Measurements from ENCODE around the gene TLE5.

TLE5 gene

GRCh38 chr19:3028305-3029064 is 33.8 kb downstream of the TLE5 start:
- peaks cover 1% of the 10 kb centered on the region; the same call in 1 of the 2 replicates for H3K27me3 ChIP-seq (replicated peaks; ENCODE audit: control insufficient read depth, insufficient read depth, low read length)
- no peak for TF ChIP-seq CTCF (IDR thresholded peaks at IDR 0.05; ENCODE audit: insufficient read depth, low read length, poor library complexity, severe bottlenecking)
- no peak for DNase-seq (ENCODE audit: extremely low read depth, insufficient read length)
- peak overlapping the region; percentile 42 for H3K4me3 ChIP-seq (replicated peaks; ENCODE audit: low read depth, low read length)
- no peaks in the 10 kb centered on the region for H3K36me3 ChIP-seq (ENCODE audit: control insufficient read depth, insufficient read depth, low read length)

GRCh38 chr19:3027981-3028304 is 34.4 kb downstream of the TLE5 start:
- Histone ChIP-seq H3K36me3 (ENCODE audit: control insufficient read depth, insufficient read depth, low read length) (no peaks in the 10 kb centered on the region), H3K4me3 (replicated peaks; ENCODE audit: low read depth, low read length) (no peak overlapping the region), H3K27me3 (replicated peaks; ENCODE audit: control insufficient read depth, insufficient read depth, low read length) (peaks cover 1% of the 10 kb centered on the region; the same call in 1 of the 2 replicates)
- DNase-seq (ENCODE audit: extremely low read depth, insufficient read length), result no peak
- TF ChIP-seq CTCF (IDR thresholded peaks at IDR 0.05; ENCODE audit: insufficient read depth, low read length, poor library complexity, severe bottlenecking), result no peak

GRCh38 chr19:3027292-3027691 is 35.0 kb downstream of the TLE5 start:
- TF ChIP-seq CTCF (IDR thresholded peaks at IDR 0.05; ENCODE audit: insufficient read depth, low read length, poor library complexity, severe bottlenecking), result no peak
- no peak for DNase-seq (ENCODE audit: extremely low read depth, insufficient read length)
- no peak overlapping the region for H3K4me3 ChIP-seq (replicated peaks; ENCODE audit: low read depth, low read length)
- H3K36me3 ChIP-seq (ENCODE audit: control insufficient read depth, insufficient read depth, low read length), result no peaks in the 10 kb centered on the region
- peaks cover 1% of the 10 kb centered on the region; the same call in 1 of the 2 replicates for H3K27me3 ChIP-seq (replicated peaks; ENCODE audit: control insufficient read depth, insufficient read depth, low read length)

- TF ChIP-seq CTCF (IDR thresholded peaks at IDR 0.05; ENCODE audit: insufficient read depth, low read length, poor library complexity, severe bottlenecking), result no peak
- DNase-seq (ENCODE audit: extremely low read depth, insufficient read length), result no peak
- H3K27me3 ChIP-seq (replicated peaks; ENCODE audit: control insufficient read depth, insufficient read depth, low read length), result peaks cover 1% of the 10 kb centered on the region; the same call in 1 of the 2 replicates
- H3K4me3 ChIP-seq (replicated peaks; ENCODE audit: low read depth, low read length), result no peak overlapping the region
- H3K36me3 ChIP-seq (ENCODE audit: control insufficient read depth, insufficient read depth, low read length), result no peaks in the 10 kb centered on the region
These were observed 35.5 kb downstream of the TLE5 start for GRCh38 chr19:3026768-3027167.

GRCh38 chr19:3025549-3025886 is 36.8 kb downstream of the TLE5 start:
- H3K36me3 ChIP-seq (ENCODE audit: control insufficient read depth, insufficient read depth, low read length), result no peaks in the 10 kb centered on the region
- DNase-seq (ENCODE audit: extremely low read depth, insufficient read length), result no peak
- H3K4me3 ChIP-seq (replicated peaks; ENCODE audit: low read depth, low read length), result no peak overlapping the region
- peaks cover 1% of the 10 kb centered on the region; the same call in 1 of the 2 replicates for H3K27me3 ChIP-seq (replicated peaks; ENCODE audit: control insufficient read depth, insufficient read depth, low read length)
- no peak for TF ChIP-seq CTCF (IDR thresholded peaks at IDR 0.05; ENCODE audit: insufficient read depth, low read length, poor library complexity, severe bottlenecking)
